IMR-90 (cell line): ENCODE measurements around the gene YPEL3. TPM values are rescaled to one million over a fixed set of nuclear protein-coding genes. Genes with fewer than 3 reads are reported as not detected.

Experiments used
- ATAC-seq: fragments of 200-7000 bp; cut with Tn5 transposase; 2 replicates; pipeline ENCODE4 v1.9.1; 2020; ENCODE audit warnings: low read depth, mild to moderate bottlenecking, moderate library complexity
- BruUV-seq: library from RNA; stranded (reverse); fragments of 400-500 nt; replicated peaks from 2 replicates; lab custom pipeline; 2021; lab: Mats Ljungman, UMichigan
- CTCF ChIA-PET: fragments of 300-600 bp; formaldehyde crosslinking; extraction: SDS; loops from one replicate; lab custom pipeline; 2021; ENCODE audit warnings: antibody characterized with exemption; lab: Yijun Ruan, JAX
- POLR2A ChIA-PET: fragments of 300-600 bp; sonication (Branson Sonifier 250); formaldehyde crosslinking; loops from one replicate; lab custom pipeline; 2022; ENCODE audit warnings: antibody characterized with exemption; ENCODE audit not compliant: unreplicated experiment; lab: Charles Lee
- DNase-seq: peaks from one replicate; pipeline ENCODE4 v3.0.0; 2013
- H2AFZ ChIP-seq: replicated peaks from 2 replicates; pipeline ENCODE3; 2013; ENCODE audit warnings: low read length, mild to moderate bottlenecking; ENCODE audit not compliant: poor library complexity
- H2AK5ac ChIP-seq: 2 replicates; pipeline ENCODE4 v1.6.1; 2013; ENCODE audit warnings: low read depth, low read length, inconsistent platforms
- H2AK9ac ChIP-seq: replicated peaks from 2 replicates; pipeline ENCODE3; 2013; ENCODE audit warnings: mild to moderate bottlenecking, low read depth, low read length, moderate library complexity; ENCODE audit not compliant: poor library complexity
- H2BK120ac ChIP-seq: 2 replicates; pipeline ENCODE4 v1.6.1; 2013; ENCODE audit warnings: low read depth, low read length, inconsistent platforms
- H2BK15ac ChIP-seq: 3 replicates; pipeline ENCODE4 v1.6.1; 2013; ENCODE audit warnings: low read depth, low read length, inconsistent platforms
- H2BK20ac ChIP-seq: 2 replicates; pipeline ENCODE4 v1.6.1; 2013; ENCODE audit warnings: low read depth, mild to moderate bottlenecking, inconsistent platforms, low read length, moderate library complexity
- H2BK5ac ChIP-seq: 2 replicates; pipeline ENCODE4 v1.6.1; 2013; ENCODE audit warnings: mild to moderate bottlenecking, low read depth, low read length, inconsistent platforms; ENCODE audit not compliant: poor library complexity, severe bottlenecking
- H3K14ac ChIP-seq: replicated peaks from 2 replicates; pipeline ENCODE4 v1.6.1; 2013; ENCODE audit warnings: low read depth, low read length, inconsistent platforms
- H3K18ac ChIP-seq: 2 replicates; pipeline ENCODE4 v1.6.1; 2013; ENCODE audit warnings: low read depth, low read length, control low read depth
- H3K23ac ChIP-seq: 2 replicates; pipeline ENCODE4 v1.6.1; 2013; ENCODE audit warnings: low read depth, low read length, inconsistent platforms
- H3K27ac ChIP-seq: 2 replicates; pipeline ENCODE4 v1.5.1; 2013; ENCODE audit warnings: mild to moderate bottlenecking, control low read depth, low read length; ENCODE audit not compliant: insufficient read depth
- H3K27me3 ChIP-seq: 2 replicates; pipeline ENCODE4 v1.6.1; 2013; ENCODE audit warnings: low read length; ENCODE audit not compliant: control insufficient read depth, insufficient read depth
- H3K36me3 ChIP-seq: 2 replicates; pipeline ENCODE4 v1.6.1; 2013; ENCODE audit warnings: low read length, mixed read lengths; ENCODE audit not compliant: control insufficient read depth, insufficient read depth
- H3K4ac ChIP-seq: 2 replicates; pipeline ENCODE4 v1.6.1; 2013; ENCODE audit warnings: low read depth, low read length, inconsistent platforms
- H3K4me1 ChIP-seq: 2 replicates; pipeline ENCODE4 v1.6.1; 2013; ENCODE audit warnings: low read length, mixed read lengths; ENCODE audit not compliant: control insufficient read depth, insufficient read depth
- H3K4me2 ChIP-seq: 2 replicates; pipeline ENCODE4 v1.6.1; 2013; ENCODE audit warnings: low read depth, mild to moderate bottlenecking, control low read depth, low read length, moderate library complexity
- H3K4me3 ChIP-seq: 2 replicates; pipeline ENCODE4 v1.5.1; 2013; ENCODE audit warnings: low read depth, mild to moderate bottlenecking, control low read depth, low read length, moderate library complexity; ENCODE audit not compliant: insufficient read depth
- H3K56ac ChIP-seq: 2 replicates; pipeline ENCODE4 v1.6.1; 2013; ENCODE audit warnings: low read length, inconsistent platforms; ENCODE audit not compliant: insufficient read depth; ENCODE audit errors: extremely low read depth
- H3K79me1 ChIP-seq, 2 experiments: 2 replicates each; pipeline ENCODE4 v1.6.1; 2013; ENCODE audit warnings: low read length in 2 of 2, inconsistent platforms in 1 of 2, low read depth in 1 of 2
- H3K9ac ChIP-seq: 2 replicates; pipeline ENCODE4 v1.6.1; 2013; ENCODE audit warnings: low read depth, low read length, control low read depth
- H3K9me1 ChIP-seq: 2 replicates; pipeline ENCODE4 v1.6.1; 2013; ENCODE audit warnings: low read length, inconsistent platforms; ENCODE audit not compliant: insufficient read depth
- H3K9me3 ChIP-seq: 2 replicates; pipeline ENCODE4 v1.6.1; 2013; ENCODE audit warnings: low read length; ENCODE audit not compliant: control insufficient read depth, insufficient read depth
- H4K20me1 ChIP-seq: 2 replicates; pipeline ENCODE4 v1.6.1; 2013; ENCODE audit warnings: low read length, inconsistent platforms; ENCODE audit not compliant: insufficient read depth
- H4K5ac ChIP-seq: 2 replicates; pipeline ENCODE4 v1.6.1; 2013; ENCODE audit warnings: mild to moderate bottlenecking, low read depth, low read length, control low read depth
- H4K8ac ChIP-seq, 2 experiments: 2 replicates each; pipeline ENCODE4 v1.6.1; 2013; ENCODE audit warnings: low read depth in 2 of 2, low read length in 2 of 2, control low read depth in 1 of 2, inconsistent platforms in 1 of 2
- H4K91ac ChIP-seq: 2 replicates; pipeline ENCODE4 v1.6.1; 2013; ENCODE audit warnings: low read depth, low read length, inconsistent platforms; ENCODE audit not compliant: insufficient read depth
- BHLHE40 ChIP-seq: fragments of 150-350 bp; IDR thresholded peaks from 2 replicates; pipeline ENCODE4 v1.6.1; 2016; ENCODE audit warnings: mild to moderate bottlenecking, low read depth, low read length
- CEBPB ChIP-seq: IDR thresholded peaks from 2 replicates; pipeline ENCODE4 v1.6.1; 2012; ENCODE audit warnings: low read depth, low read length, improper control_type of control experiment
- CTCF ChIP-seq: conservative IDR thresholded peaks from 2 replicates; pipeline ENCODE4 v1.5.1; 2012; ENCODE audit warnings: mild to moderate bottlenecking, low read depth, low read length, improper control_type of control experiment
- MAFK ChIP-seq: IDR thresholded peaks from 2 replicates; pipeline ENCODE4 v1.6.1; 2012; ENCODE audit warnings: low read depth, low read length, improper control_type of control experiment
- MAZ ChIP-seq: IDR thresholded peaks from 2 replicates; pipeline ENCODE4 v1.6.1; 2012; ENCODE audit warnings: low read depth, mild to moderate bottlenecking, low read length, improper control_type of control experiment, moderate library complexity, borderline replicate concordance
- POLR2A ChIP-seq: IDR thresholded peaks from 2 replicates; pipeline ENCODE4 v1.6.1; 2012; ENCODE audit warnings: mild to moderate bottlenecking, low read depth, low read length
- RCOR1 ChIP-seq: IDR thresholded peaks from 2 replicates; pipeline ENCODE4 v1.6.1; 2012; ENCODE audit warnings: mild to moderate bottlenecking, low read length, improper control_type of control experiment; ENCODE audit not compliant: insufficient replicate concordance
- USF2 ChIP-seq: fragments of 150-350 bp; IDR thresholded peaks from 2 replicates; pipeline ENCODE4 v1.6.1; 2017; ENCODE audit warnings: mild to moderate bottlenecking, antibody characterized with exemption, low read length, low read depth
- WGBS, 2 experiments: methylation state at CpG; one replicate each; pipeline versions ENCODE4 v1.1.5 to v1.1.7; 2013; ENCODE audit warnings: missing lambda C conversion rate in 2 of 2; ENCODE audit not compliant: insufficient read length in 1 of 2; ENCODE audit errors: extremely low coverage in 2 of 2; 5-methylcytosine and 5-hydroxymethylcytosine counted together
- dilution Hi-C: fragments of 300-500 bp; cut with HindIII; formaldehyde crosslinking; loops from one replicate; pipeline ENCODE4 v1.14.3; 2018; ENCODE audit warnings: low sequenced_read_pairs; ENCODE audit not compliant: unreplicated experiment
- in situ Hi-C: fragments of 300-500 bp; cut with MboI; formaldehyde crosslinking; loops from 3 replicates; pipeline ENCODE4 v1.14.3; 2019; ENCODE audit warnings: low sequenced_read_pairs, inconsistent platforms, mixed read lengths
- intact Hi-C: fragments of 100-400 bp; cut with micrococcal nuclease; formaldehyde crosslinking; loops from 2 replicates; pipeline ENCODE4 v1.10.0; 2022
- polyA plus RNA-seq, 3 experiments: library from polyadenylated mRNA; depleted of rRNA; stranded (reverse); fragments of >200 nt; gene quantifications; 2 replicates each; pipeline ENCODE4 v1.2.3, GENCODE V29; 2012; ENCODE audit warnings: low replicate concordance in 1 of 3
- total RNA-seq: library from RNA; depleted of rRNA; stranded (reverse); fragments of >200 nt; gene quantifications from 2 replicates; pipeline ENCODE4 v1.2.3, GENCODE V29; 2012

YPEL3 gene
- total and polyA plus RNA-seq, 2 of the 4 experiments (the other 2 are of a cell fraction), result 1.1 to 25.6 TPM

- Histone ChIP-seq H2BK15ac (no peak overlapping the region), H3K56ac (no peak overlapping the region), H3K27ac (no peak overlapping the region), H3K27me3 (no peaks in the 10 kb centered on the region), H3K36me3 (peaks cover 37% of the 10 kb centered on the region), H3K23ac (no peak overlapping the region), H3K9me3 (no peaks in the 10 kb centered on the region), H3K9ac (no peak overlapping the region), H3K4ac (no peak overlapping the region), H2AK9ac (no peak overlapping the region), H4K5ac (no peak overlapping the region), H3K4me1 (peaks cover 3% of the 10 kb centered on the region; the same call in 1 of the 2 replicates), H3K79me1 (peaks cover 1 to 16% of the 10 kb centered on the region in 2 experiments), H3K4me2 (no peak overlapping the region), H3K18ac (no peak overlapping the region), H2BK20ac (no peak overlapping the region), H2AFZ (no peak overlapping the region), H3K14ac (no peak overlapping the region), H4K20me1 (peaks cover 12% of the 10 kb centered on the region), H3K9me1 (no peaks in the 10 kb centered on the region), H2BK5ac (no peak overlapping the region), H4K91ac (no peak overlapping the region), H4K8ac (no peak overlapping the region), H2AK5ac (no peak overlapping the region), H3K4me3 (no peak overlapping the region), H2BK120ac (no peak overlapping the region)
- dilution Hi-C loops, result no loop called here
- DNase-seq (no peak), ATAC-seq (no peak)
- POLR2A ChIA-PET, result no interaction called here
- BruUV-seq, result no TSS peak
- WGBS, 2 experiments, result 94% methylated on average over 6 of the region's 11 CpGs; no CpG with 5 or more reads in 1 of the 2 experiments
- in situ Hi-C loops, result no loop called here
- intact Hi-C loops, result no loop called here
- CTCF ChIA-PET, result no interaction called here
- TF ChIP-seq MAZ (no peak), POLR2A (no peak), MAFK (no peak), CEBPB (no peak), BHLHE40 (no peak), USF2 (no peak), CTCF (no peak), RCOR1 (no peak)
Measured at GRCh38 chr16:30087181-30087898, 8.7 kb downstream of the YPEL3 start.
